K562 (cell line): Measurements from ENCODE around the gene HK1. TPM values are rescaled to one million over a fixed set of nuclear protein-coding genes. Genes with fewer than 3 reads are reported as not detected.

Experiments used
- GATA2 ChIP-seq: sonication (generic); formaldehyde crosslinking; IDR thresholded peaks from 2 replicates; pipeline ENCODE4 v1.4.0; 2020; ENCODE audit warnings: mild to moderate bottlenecking, missing genetic modification reagents
- LEF1 ChIP-seq: fragments of 450-650 bp; IDR thresholded peaks from 2 replicates; pipeline ENCODE4 v1.6.1; 2016; ENCODE audit warnings: mild to moderate bottlenecking
- MECOM ChIP-seq: fragments of 250-450 bp; sonication (Bioruptor Pico); IDR thresholded peaks from 2 replicates; pipeline ENCODE4 v1.8.0; 2022; ENCODE audit warnings: inconsistent platforms
- NFXL1 ChIP-seq: fragments of 450-650 bp; formaldehyde crosslinking; IDR thresholded peaks from 2 replicates; pipeline ENCODE4 v1.4.0; 2021; ENCODE audit warnings: mild to moderate bottlenecking
- RHOXF2B ChIP-seq: fragments of 250-450 bp; sonication (Bioruptor Pico); conservative IDR thresholded peaks from 2 replicates; pipeline ENCODE4 v1.5.1; 2021
- SMARCC2 ChIP-seq: fragments of 450-650 bp; IDR thresholded peaks from 2 replicates; pipeline ENCODE4 v1.6.1; 2017; ENCODE audit warnings: antibody characterized with exemption, moderate library complexity, mild to moderate bottlenecking, low read depth
- ZNF311 ChIP-seq: fragments of 250-450 bp; sonication (Bioruptor Pico); IDR thresholded peaks from 2 replicates; pipeline ENCODE4 v1.4.0; 2020; ENCODE audit warnings: mild to moderate bottlenecking, moderate library complexity
- polyA plus RNA-seq, 8 experiments: library from polyadenylated mRNA; depleted of rRNA in 4 of 8; stranded (reverse) in 5 of 8; unstranded in 3 of 8; fragments of >200 nt; fragmentation: Nextera tagmentation in 2 of 8; fragmentation: Illumina TruSeq in 1 of 8; extraction: Ambion mirVana in 2 of 8; extraction: Trizol in 1 of 8; gene quantifications; 2 replicates each; pipeline versions ENCODE4 v1.2.1 to v1.2.3, GENCODE V29; 2011 to 2014; ENCODE audit warnings: inconsistent platforms in 1 of 8, missing spikeins in 1 of 8
- total RNA-seq, 7 experiments: library from RNA; depleted of rRNA in 6 of 7; stranded (reverse); fragments of >200 nt in 6 of 7; fragmentation: Illumina TruSeq in 2 of 7; extraction: Trizol in 2 of 7; gene quantifications; 2 replicates each; pipeline versions ENCODE4 v1.2.1 to v1.2.3, GENCODE V29; 2011 to 2021; ENCODE audit warnings: low replicate concordance in 1 of 7
- TF ChIP-seq, protein P1 (sequence below), 2 experiments: fragments of 450-650 bp in 1 of 2; IDR thresholded peaks; 2 replicates each; pipeline ENCODE4 v1.6.1; 2011 to 2017; ENCODE audit warnings: low read depth in 2 of 2, antibody characterized with exemption in 1 of 2, borderline replicate concordance in 1 of 2, low read length in 1 of 2, mild to moderate bottlenecking in 1 of 2, mixed read lengths in 1 of 2; ENCODE audit not compliant: control insufficient read depth in 1 of 2
- TF ChIP-seq, protein P2 (sequence below): sonication (generic); formaldehyde crosslinking; IDR thresholded peaks from 2 replicates; pipeline ENCODE4 v1.8.1; 2023; ENCODE audit warnings: missing genetic modification reagents, mild to moderate bottlenecking, borderline replicate concordance
- TF ChIP-seq, protein P3 (sequence below), 3 experiments: IDR thresholded peaks in 2 of 3; conservative IDR thresholded peaks in 1 of 3; 2 replicates each; pipeline ENCODE4 v1.5.1; 2011 to 2012; ENCODE audit warnings: low read length in 3 of 3, mild to moderate bottlenecking in 3 of 3, control low read depth in 2 of 3, improper control_type of control experiment in 1 of 3, inconsistent platforms in 1 of 3, low read depth in 1 of 3, mixed read lengths in 1 of 3, moderate library complexity in 1 of 3; ENCODE audit not compliant: insufficient read depth in 2 of 3
- TF ChIP-seq, protein P4 (sequence below): sonication (generic); formaldehyde crosslinking; IDR thresholded peaks from 2 replicates; pipeline ENCODE4 v1.4.0; 2020; ENCODE audit warnings: mild to moderate bottlenecking, missing genetic modification reagents
- TF ChIP-seq, protein P5 (sequence below): fragments of 450-650 bp; IDR thresholded peaks from 2 replicates; pipeline ENCODE4 v1.6.1; 2017; ENCODE audit warnings: antibody characterized with exemption

HK1 gene
- total and polyA plus RNA-seq, 9 of the 15 experiments (the other 6 are each of a cell fraction or from before 2014, with no cell fraction given), result 29.2 to 444 (median 193) TPM

DNA sequence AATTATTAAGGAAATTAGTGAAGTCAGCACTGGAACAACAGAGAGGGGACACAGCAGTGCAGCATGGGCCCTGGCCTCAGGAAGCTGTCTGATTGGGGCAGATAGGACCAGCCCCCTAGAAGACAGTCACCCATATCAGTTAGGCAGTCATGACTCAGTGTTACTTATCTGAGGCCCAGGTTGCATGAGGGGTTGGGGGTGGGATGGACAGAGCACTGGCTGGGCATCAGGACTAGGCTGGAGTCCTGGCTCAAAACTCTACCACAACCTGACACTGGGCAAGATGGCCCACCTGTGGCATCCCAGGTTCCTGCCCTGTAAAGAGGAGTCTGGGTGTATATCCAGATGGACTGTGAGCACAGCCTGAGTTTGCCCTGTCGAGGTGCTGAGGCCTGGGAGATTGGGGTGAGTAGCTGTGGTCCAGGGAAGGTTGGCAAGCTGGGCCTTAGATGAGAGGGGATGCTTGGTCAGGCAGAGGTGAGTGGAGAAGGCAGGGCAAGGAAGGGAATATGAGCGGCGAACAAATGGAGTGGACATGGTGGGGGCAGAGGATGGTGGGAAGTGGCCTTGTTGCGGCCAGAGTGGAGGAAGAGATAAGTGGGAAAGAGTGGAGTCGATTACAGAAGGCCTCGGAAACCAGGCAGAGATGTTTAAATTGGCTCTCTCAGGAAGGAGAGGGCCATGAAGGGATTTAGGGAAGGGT is 37.5 kb downstream of the HK1 start (continued):
- TF ChIP-seq, protein P1, sequence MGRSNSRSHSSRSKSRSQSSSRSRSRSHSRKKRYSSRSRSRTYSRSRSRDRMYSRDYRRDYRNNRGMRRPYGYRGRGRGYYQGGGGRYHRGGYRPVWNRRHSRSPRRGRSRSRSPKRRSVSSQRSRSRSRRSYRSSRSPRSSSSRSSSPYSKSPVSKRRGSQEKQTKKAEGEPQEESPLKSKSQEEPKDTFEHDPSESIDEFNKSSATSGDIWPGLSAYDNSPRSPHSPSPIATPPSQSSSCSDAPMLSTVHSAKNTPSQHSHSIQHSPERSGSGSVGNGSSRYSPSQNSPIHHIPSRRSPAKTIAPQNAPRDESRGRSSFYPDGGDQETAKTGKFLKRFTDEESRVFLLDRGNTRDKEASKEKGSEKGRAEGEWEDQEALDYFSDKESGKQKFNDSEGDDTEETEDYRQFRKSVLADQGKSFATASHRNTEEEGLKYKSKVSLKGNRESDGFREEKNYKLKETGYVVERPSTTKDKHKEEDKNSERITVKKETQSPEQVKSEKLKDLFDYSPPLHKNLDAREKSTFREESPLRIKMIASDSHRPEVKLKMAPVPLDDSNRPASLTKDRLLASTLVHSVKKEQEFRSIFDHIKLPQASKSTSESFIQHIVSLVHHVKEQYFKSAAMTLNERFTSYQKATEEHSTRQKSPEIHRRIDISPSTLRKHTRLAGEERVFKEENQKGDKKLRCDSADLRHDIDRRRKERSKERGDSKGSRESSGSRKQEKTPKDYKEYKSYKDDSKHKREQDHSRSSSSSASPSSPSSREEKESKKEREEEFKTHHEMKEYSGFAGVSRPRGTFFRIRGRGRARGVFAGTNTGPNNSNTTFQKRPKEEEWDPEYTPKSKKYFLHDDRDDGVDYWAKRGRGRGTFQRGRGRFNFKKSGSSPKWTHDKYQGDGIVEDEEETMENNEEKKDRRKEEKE (IDR thresholded peaks at IDR 0.05; ENCODE audit: borderline replicate concordance in 1 of 2, control insufficient read depth in 1 of 2, low read depth in 2 of 2, low read length in 1 of 2), result 0 out of 4 replicates have a peak, but pooled peaks of 1 of the 2 experiments have one; percentile 22
- TF ChIP-seq, protein P2, sequence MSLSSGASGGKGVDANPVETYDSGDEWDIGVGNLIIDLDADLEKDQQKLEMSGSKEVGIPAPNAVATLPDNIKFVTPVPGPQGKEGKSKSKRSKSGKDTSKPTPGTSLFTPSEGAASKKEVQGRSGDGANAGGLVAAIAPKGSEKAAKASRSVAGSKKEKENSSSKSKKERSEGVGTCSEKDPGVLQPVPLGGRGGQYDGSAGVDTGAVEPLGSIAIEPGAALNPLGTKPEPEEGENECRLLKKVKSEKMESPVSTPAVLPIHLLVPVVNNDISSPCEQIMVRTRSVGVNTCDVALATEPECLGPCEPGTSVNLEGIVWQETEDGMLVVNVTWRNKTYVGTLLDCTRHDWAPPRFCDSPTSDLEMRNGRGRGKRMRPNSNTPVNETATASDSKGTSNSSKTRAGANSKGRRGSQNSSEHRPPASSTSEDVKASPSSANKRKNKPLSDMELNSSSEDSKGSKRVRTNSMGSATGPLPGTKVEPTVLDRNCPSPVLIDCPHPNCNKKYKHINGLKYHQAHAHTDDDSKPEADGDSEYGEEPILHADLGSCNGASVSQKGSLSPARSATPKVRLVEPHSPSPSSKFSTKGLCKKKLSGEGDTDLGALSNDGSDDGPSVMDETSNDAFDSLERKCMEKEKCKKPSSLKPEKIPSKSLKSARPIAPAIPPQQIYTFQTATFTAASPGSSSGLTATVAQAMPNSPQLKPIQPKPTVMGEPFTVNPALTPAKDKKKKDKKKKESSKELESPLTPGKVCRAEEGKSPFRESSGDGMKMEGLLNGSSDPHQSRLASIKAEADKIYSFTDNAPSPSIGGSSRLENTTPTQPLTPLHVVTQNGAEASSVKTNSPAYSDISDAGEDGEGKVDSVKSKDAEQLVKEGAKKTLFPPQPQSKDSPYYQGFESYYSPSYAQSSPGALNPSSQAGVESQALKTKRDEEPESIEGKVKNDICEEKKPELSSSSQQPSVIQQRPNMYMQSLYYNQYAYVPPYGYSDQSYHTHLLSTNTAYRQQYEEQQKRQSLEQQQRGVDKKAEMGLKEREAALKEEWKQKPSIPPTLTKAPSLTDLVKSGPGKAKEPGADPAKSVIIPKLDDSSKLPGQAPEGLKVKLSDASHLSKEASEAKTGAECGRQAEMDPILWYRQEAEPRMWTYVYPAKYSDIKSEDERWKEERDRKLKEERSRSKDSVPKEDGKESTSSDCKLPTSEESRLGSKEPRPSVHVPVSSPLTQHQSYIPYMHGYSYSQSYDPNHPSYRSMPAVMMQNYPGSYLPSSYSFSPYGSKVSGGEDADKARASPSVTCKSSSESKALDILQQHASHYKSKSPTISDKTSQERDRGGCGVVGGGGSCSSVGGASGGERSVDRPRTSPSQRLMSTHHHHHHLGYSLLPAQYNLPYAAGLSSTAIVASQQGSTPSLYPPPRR (CRISPR knock-in tag), result no peak; the same call in 1 of the 2 replicates
- TF ChIP-seq, protein P3, sequence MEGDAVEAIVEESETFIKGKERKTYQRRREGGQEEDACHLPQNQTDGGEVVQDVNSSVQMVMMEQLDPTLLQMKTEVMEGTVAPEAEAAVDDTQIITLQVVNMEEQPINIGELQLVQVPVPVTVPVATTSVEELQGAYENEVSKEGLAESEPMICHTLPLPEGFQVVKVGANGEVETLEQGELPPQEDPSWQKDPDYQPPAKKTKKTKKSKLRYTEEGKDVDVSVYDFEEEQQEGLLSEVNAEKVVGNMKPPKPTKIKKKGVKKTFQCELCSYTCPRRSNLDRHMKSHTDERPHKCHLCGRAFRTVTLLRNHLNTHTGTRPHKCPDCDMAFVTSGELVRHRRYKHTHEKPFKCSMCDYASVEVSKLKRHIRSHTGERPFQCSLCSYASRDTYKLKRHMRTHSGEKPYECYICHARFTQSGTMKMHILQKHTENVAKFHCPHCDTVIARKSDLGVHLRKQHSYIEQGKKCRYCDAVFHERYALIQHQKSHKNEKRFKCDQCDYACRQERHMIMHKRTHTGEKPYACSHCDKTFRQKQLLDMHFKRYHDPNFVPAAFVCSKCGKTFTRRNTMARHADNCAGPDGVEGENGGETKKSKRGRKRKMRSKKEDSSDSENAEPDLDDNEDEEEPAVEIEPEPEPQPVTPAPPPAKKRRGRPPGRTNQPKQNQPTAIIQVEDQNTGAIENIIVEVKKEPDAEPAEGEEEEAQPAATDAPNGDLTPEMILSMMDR (IDR thresholded peaks at IDR 0.05 in 2 of 3, conservative IDR thresholded peaks at IDR 0.05 in 1 of 3; ENCODE audit: insufficient read depth in 2 of 3, low read depth in 1 of 3, low read length in 3 of 3), result no peak
- TF ChIP-seq GATA2 (CRISPR knock-in tag) (peak; percentile 88), ZNF311 (CRISPR knock-in tag) (peak; percentile 45; the same call in 1 of the 2 replicates), MECOM (CRISPR knock-in tag) (peak; percentile 83), RHOXF2B (CRISPR knock-in tag) (no peak), LEF1 (peak; percentile 90; the same call in 1 of the 2 replicates), SMARCC2 (peak; percentile 86), NFXL1 (CRISPR knock-in tag) (0 out of 2 replicates have a peak, but pooled peaks have one; percentile 62)
- TF ChIP-seq, protein P4, sequence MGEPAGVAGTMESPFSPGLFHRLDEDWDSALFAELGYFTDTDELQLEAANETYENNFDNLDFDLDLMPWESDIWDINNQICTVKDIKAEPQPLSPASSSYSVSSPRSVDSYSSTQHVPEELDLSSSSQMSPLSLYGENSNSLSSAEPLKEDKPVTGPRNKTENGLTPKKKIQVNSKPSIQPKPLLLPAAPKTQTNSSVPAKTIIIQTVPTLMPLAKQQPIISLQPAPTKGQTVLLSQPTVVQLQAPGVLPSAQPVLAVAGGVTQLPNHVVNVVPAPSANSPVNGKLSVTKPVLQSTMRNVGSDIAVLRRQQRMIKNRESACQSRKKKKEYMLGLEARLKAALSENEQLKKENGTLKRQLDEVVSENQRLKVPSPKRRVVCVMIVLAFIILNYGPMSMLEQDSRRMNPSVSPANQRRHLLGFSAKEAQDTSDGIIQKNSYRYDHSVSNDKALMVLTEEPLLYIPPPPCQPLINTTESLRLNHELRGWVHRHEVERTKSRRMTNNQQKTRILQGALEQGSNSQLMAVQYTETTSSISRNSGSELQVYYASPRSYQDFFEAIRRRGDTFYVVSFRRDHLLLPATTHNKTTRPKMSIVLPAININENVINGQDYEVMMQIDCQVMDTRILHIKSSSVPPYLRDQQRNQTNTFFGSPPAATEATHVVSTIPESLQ (CRISPR knock-in tag), result no peak; the same call in 1 of the 2 replicates
- TF ChIP-seq, protein P5, sequence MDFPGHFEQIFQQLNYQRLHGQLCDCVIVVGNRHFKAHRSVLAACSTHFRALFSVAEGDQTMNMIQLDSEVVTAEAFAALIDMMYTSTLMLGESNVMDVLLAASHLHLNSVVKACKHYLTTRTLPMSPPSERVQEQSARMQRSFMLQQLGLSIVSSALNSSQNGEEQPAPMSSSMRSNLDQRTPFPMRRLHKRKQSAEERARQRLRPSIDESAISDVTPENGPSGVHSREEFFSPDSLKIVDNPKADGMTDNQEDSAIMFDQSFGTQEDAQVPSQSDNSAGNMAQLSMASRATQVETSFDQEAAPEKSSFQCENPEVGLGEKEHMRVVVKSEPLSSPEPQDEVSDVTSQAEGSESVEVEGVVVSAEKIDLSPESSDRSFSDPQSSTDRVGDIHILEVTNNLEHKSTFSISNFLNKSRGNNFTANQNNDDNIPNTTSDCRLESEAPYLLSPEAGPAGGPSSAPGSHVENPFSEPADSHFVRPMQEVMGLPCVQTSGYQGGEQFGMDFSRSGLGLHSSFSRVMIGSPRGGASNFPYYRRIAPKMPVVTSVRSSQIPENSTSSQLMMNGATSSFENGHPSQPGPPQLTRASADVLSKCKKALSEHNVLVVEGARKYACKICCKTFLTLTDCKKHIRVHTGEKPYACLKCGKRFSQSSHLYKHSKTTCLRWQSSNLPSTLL, result peak; percentile 77; the same call in 1 of the 2 replicates
